ENCODE measurements around the gene DQX1. TPM values are rescaled to one million over a fixed set of nuclear protein-coding genes. Genes with fewer than 3 reads are reported as not detected.

DQX1 gene, protein sequence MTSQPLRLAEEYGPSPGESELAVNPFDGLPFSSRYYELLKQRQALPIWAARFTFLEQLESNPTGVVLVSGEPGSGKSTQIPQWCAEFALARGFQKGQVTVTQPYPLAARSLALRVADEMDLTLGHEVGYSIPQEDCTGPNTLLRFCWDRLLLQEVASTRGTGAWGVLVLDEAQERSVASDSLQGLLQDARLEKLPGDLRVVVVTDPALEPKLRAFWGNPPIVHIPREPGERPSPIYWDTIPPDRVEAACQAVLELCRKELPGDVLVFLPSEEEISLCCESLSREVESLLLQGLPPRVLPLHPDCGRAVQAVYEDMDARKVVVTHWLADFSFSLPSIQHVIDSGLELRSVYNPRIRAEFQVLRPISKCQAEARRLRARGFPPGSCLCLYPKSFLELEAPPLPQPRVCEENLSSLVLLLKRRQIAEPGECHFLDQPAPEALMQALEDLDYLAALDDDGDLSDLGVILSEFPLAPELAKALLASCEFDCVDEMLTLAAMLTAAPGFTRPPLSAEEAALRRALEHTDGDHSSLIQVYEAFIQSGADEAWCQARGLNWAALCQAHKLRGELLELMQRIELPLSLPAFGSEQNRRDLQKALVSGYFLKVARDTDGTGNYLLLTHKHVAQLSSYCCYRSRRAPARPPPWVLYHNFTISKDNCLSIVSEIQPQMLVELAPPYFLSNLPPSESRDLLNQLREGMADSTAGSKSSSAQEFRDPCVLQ
- total RNA-seq (not detected), polyA plus RNA-seq (not detected)
- long read RNA-seq, donor 1 = 0 reads
- long read RNA-seq, donor 2 = 0 reads
- long read RNA-seq, donor 3 = 0 reads
- long read RNA-seq, donor 4 = 0 reads

DNA sequence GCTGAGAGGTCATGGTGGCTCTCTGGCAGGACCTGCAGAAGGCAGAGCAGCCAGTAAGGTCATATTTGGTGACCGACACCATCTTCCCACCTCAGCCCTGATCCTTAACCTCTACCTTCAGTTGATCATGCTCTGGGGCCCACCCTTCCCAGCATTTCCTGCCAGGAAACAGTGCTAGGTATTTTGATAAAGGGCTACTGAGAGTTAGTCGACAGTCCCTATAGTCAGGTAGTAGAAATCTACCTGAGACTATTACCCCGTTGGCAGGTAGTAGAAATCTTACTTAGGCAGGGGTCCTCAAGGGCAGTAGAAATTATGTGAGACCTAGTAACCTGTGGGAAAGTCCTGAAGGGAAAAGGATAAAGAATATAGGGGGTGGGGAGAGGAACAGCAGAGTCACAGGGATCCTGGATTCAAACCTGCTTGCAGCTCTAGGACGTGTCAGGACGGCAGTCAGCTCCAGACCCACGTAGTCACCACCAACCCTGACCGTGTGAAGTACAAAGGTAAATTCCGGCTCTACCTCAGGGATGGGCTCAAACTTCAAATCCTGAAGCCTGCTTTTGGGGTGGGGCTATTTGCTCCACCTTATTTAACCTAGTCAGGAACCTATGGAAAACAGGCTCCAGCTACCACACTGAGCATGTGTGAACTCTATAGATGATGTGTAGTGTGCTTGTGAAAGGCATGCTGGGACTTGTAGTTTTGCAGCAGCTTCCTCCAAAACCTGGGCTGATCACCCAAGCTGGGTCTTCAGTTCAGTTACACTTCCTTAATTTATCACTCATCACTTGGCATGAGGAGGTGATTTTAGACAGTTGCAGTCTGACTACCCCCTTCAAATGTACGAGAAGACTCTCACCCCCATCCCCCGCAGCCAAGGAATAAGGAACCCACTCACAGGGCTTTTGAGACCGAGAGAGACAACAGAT lies at the start of gene DQX1:
TSS of gene DQX1 (minus strand) at position 515 of the 932 bp plus-strand sequence. CDS start at position 13, 502 bp downstream.
- Histone ChIP-seq H3K27me3 (ENCODE audit: control insufficient read depth, insufficient read depth) (no peaks in the 10 kb centered on the region), H3K27ac (ENCODE audit: low read length) (no peak within 1 kb of the TSS), H3K4me1 (ENCODE audit: control insufficient read depth, insufficient read depth, low read length) (no peaks in the 10 kb centered on the region), H3K9me3 (ENCODE audit: control insufficient read depth, low read length) (no peaks in the 10 kb centered on the region), H3K4me3 (ENCODE audit: low read length) (no peak within 1 kb of the TSS)
- 89% methylated on average over 11 of the region's 11 CpGs for WGBS
- ATAC-seq (no peak), DNase-seq (no peak)
- intact Hi-C loops (cut with DNase I) = no loop called here

DNA sequence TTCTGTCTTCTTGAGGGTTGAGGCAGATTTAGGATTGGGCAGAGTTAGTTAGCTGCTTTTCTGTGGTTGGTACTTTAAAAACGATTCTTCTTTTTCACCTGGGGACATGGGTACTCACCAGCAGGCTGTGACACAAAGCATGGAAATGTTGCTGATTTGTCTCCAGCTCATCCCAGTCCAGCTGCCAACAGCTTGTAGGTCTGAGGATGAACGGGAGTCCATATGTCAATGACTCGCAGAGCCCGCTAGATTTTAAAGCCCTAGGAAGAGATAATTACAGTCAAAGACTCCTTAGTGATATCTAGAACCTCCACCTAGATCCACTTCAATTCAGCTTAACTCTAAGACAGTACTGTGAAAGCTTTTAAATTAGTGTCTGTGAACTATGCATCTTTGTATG lies 49.3 kb upstream of the DQX1 start:
- ATAC-seq (no peak), DNase-seq (no peak)
- no peaks in the 10 kb centered on the region for H3K4me1 ChIP-seq (ENCODE audit: control insufficient read depth, insufficient read depth, low read length)
- no peak overlapping the region for H3K27ac ChIP-seq (ENCODE audit: low read length)
- 87% methylated on average over 4 of the region's 4 CpGs for WGBS
- H3K4me3 ChIP-seq (ENCODE audit: low read length) = no peak overlapping the region
- no peaks in the 10 kb centered on the region for H3K27me3 ChIP-seq (ENCODE audit: control insufficient read depth, insufficient read depth)
- intact Hi-C loops (cut with DNase I) = no loop called here
- no peaks in the 10 kb centered on the region for H3K9me3 ChIP-seq (ENCODE audit: control insufficient read depth, low read length)

DNA sequence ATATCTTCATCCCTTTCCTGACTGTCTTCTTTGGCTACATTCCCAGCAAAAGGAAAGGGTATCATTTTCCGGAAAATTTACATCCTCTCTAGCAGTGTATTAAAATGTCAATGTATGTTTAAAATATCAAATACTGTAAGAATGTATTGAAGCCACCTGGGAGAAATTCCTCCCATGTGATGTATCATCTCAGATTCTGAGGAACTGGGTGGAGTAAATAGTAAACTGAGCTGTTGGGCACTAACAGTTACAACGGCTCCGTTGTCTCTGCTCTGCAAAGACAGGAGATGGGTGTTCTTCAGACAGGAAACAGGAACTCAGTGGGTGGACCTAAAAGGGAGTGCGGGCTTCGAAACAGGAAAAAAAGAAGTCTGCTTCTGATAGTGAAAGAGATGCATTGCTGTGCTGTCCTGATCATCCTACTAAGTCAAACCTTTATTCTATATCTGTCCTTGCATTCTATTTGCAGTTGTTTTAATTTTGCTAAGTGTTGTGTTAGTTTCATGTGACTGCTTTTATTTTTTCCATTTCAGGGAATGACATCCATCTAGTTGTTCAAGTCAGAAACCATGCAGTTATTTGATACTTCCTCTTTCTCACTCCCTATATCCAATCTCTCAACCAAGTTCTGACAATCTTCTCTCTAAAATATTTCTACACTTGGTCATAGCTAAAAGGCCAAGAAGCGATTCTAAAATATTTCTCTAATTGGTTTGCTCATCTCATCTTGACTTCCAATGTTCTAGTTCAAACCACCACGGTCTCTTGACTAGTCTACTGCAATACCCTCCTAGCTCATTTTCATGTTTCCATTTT lies 47.9 kb upstream of the DQX1 start:
- no peak for DNase-seq
- Histone ChIP-seq H3K4me1 (ENCODE audit: control insufficient read depth, insufficient read depth, low read length) (no peaks in the 10 kb centered on the region), H3K4me3 (ENCODE audit: low read length) (no peak overlapping the region), H3K27ac (ENCODE audit: low read length) (no peak overlapping the region), H3K27me3 (ENCODE audit: control insufficient read depth, insufficient read depth) (no peaks in the 10 kb centered on the region), H3K9me3 (ENCODE audit: control insufficient read depth, low read length) (no peaks in the 10 kb centered on the region)
- WGBS = 42% methylated on average over 7 of the region's 7 CpGs
- peak; percentile 46 to 62 for ATAC-seq
- intact Hi-C loops (cut with DNase I) = no loop called here

DNA sequence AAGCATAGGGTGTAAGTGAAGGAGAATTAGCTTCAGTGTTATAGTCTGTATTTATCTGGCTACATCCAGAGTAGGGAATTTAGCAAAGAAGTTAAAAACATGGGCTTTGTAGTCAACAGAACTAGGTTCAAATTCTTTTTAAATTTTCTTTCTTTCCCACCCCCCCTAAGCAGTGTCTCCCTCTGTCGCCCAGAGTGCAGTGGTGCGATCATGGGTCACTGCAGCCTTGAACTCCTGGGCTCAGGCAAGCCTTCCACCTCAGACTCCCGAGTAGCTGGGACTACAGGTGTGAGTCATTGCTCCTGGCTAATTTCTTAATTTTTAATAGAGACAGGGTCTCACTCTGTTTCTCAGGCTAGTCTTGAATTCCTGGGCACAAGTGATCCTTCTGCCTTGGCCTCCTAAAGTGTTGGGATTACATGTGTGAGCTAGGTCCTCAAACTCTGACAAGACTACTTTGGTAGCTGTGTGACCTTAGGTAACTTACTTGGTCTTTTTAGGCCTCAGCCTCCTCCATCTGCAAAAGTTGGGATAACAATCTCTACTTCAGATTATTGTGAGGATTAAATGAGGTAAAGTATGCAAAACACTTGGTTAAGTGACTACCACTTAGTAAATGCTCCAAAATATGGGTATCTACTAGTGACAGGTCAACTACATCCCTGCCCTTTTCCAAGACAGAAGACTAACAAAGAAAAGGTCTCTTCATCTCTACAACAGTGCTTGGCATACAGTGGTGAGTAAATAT lies 46.3 kb upstream of the DQX1 start:
- no peaks in the 10 kb centered on the region for H3K27me3 ChIP-seq (ENCODE audit: control insufficient read depth, insufficient read depth)
- H3K9me3 ChIP-seq (ENCODE audit: control insufficient read depth, low read length) = no peaks in the 10 kb centered on the region
- no peak overlapping the region for H3K4me3 ChIP-seq (ENCODE audit: low read length)
- no peaks in the 10 kb centered on the region for H3K4me1 ChIP-seq (ENCODE audit: control insufficient read depth, insufficient read depth, low read length)
- ATAC-seq (no peak), DNase-seq (no peak)
- 81% methylated on average over 3 of the region's 3 CpGs for WGBS
- intact Hi-C loops (cut with DNase I) = no loop called here
- no peak overlapping the region for H3K27ac ChIP-seq (ENCODE audit: low read length)

DNA sequence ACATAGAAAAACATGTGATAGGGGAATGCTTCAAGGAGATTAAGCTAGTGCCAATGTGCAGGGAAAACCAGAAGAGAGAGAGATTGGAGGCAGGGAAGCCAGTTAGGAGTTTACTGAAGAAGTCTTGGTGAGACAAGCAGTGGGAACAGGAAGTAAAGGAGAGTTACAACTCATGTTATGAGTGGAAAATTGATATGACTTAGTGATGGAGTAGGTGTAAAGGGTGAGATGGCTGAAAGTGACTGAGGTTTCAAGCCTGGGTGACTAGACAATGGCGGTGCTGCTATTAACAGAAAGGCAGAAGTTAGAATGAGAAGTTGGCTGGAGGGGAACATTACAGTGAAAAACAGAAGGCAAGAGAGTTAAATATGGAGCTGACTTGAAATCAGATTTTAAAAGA lies 45.0 kb upstream of the DQX1 start:
- no peak overlapping the region for H3K27ac ChIP-seq (ENCODE audit: low read length)
- DNase-seq (no peak), ATAC-seq (no peak)
- intact Hi-C loops (cut with DNase I) = no loop called here
- WGBS = 83% methylated on average over 1 of the region's 1 CpG
- peaks cover 2% of the 10 kb centered on the region for H3K4me1 ChIP-seq (ENCODE audit: control insufficient read depth, insufficient read depth, low read length)
- no peaks in the 10 kb centered on the region for H3K9me3 ChIP-seq (ENCODE audit: control insufficient read depth, low read length)
- H3K27me3 ChIP-seq (ENCODE audit: control insufficient read depth, insufficient read depth) = no peaks in the 10 kb centered on the region
- H3K4me3 ChIP-seq (ENCODE audit: low read length) = no peak overlapping the region

DNA sequence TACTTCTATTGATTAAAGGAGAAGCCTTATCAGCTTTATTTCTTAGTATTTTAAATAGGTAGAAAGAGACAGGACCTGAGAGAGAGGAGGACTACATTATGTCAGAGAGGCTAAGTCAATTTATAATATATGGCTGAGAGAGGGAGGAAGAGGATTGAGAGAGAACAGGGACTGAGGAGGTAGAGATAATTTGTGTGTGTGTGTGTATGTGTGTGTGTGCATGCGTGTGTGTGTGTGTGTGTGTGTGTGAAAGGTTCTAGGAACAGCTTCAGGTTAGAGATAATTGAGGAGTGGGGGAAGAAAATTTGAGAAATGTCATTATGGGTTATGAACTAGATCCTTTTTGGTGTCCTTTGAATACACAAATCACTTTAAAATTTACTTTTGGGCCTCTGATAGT lies 43.7 kb upstream of the DQX1 start:
- 92% methylated on average over 1 of the region's 1 CpG for whole genome bisulfite sequencing
- no peak overlapping the region for H3K27ac ChIP-seq (ENCODE audit: low read length)
- H3K27me3 ChIP-seq (ENCODE audit: control insufficient read depth, insufficient read depth) = no peaks in the 10 kb centered on the region
- peaks cover 2% of the 10 kb centered on the region for H3K4me1 ChIP-seq (ENCODE audit: control insufficient read depth, insufficient read depth, low read length)
- DNase-seq (no peak), ATAC-seq (no peak)
- H3K4me3 ChIP-seq (ENCODE audit: low read length) = no peak overlapping the region
- no peaks in the 10 kb centered on the region for H3K9me3 ChIP-seq (ENCODE audit: control insufficient read depth, low read length)
- intact Hi-C loops (cut with DNase I) = no loop called here

DNA sequence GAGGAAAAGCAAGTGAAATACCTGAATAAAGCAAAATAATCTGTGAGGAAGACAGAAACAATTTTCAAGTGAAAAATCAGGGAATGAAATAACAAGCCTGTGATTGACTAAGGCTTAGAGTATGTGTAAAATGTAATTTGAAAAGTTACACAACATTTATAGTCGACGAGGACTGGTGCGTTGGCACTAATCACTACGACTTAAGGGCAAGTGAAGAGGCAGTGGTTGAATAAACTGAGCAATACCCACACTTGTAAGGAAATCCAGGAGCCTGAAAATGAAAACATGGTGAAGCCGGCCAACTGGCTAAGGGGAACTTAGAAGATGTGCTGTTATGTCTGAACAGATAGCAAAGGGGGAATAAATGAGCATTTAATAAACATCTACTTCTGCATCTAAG lies 41.9 kb upstream of the DQX1 start:
- intact Hi-C loops (cut with DNase I) = no loop called here
- Histone ChIP-seq H3K27me3 (ENCODE audit: control insufficient read depth, insufficient read depth) (no peaks in the 10 kb centered on the region), H3K4me3 (ENCODE audit: low read length) (no peak overlapping the region), H3K27ac (ENCODE audit: low read length) (no peak overlapping the region), H3K9me3 (ENCODE audit: control insufficient read depth, low read length) (no peaks in the 10 kb centered on the region), H3K4me1 (ENCODE audit: control insufficient read depth, insufficient read depth, low read length) (peaks cover 2% of the 10 kb centered on the region)
- DNase-seq = no peak
- no peak for ATAC-seq
- 84% methylated on average over 5 of the region's 5 CpGs for WGBS

DNA sequence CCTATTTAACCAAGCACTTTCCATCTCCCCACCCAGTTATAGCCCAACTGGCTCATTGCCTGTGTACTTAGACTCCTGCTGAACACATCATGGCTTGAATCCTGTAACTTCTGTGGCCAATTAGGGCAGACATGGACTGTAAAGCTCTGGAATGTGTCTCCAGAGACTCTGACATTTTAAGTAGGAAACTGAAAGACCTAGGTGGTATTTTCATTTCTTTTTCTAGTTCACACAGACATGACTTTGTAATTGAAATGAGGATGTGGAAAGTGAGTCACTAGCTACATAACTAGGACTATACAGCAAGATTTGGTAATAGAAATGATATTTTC lies 40.7 kb upstream of the DQX1 start:
- intact Hi-C loops (cut with DNase I) = no loop called here
- H3K4me3 ChIP-seq (ENCODE audit: low read length) = no peak overlapping the region
- H3K27me3 ChIP-seq (ENCODE audit: control insufficient read depth, insufficient read depth) = no peaks in the 10 kb centered on the region
- H3K27ac ChIP-seq (ENCODE audit: low read length) = no peak overlapping the region
- ATAC-seq = peak; percentile 51 to 75
- H3K4me1 ChIP-seq (ENCODE audit: control insufficient read depth, insufficient read depth, low read length) = peaks cover 2% of the 10 kb centered on the region
- DNase-seq = no peak
- H3K9me3 ChIP-seq (ENCODE audit: control insufficient read depth, low read length) = no peaks in the 10 kb centered on the region

DNA sequence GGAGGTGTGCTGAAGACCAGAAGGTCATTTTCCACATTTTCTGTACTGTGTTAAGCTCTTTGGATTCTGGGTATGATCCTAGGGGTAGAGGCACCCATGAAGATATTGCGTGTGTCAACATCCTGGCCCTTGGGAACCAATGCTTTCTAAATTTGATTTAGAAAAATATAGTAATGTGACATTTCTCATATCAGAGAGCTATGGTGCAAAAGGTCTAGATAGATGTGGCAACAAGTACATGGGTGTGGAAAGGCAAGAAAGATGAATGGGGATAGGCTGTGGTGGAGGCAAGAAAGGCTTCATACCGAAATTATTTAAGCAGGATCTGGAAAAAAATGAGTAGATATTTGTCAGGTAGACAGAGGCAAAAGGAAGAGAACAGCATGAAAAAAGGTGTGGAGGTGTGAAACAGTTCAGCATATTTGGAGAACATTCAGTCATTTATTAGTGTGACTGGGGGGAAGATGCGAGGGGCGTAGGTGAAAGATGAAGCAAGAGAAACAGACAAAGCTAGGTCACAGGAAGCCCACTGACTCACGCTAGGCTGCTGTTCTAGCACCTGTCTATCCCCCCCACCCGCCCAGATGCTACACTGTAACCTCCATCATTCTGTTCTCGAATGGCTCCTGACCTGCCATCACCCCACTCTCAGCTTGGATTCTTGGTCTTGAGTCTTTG lies 40.2 kb upstream of the DQX1 start:
- H3K4me3 ChIP-seq (ENCODE audit: low read length) = no peak overlapping the region
- intact Hi-C loops (cut with DNase I) = no loop called here
- WGBS = 73% methylated on average over 7 of the region's 7 CpGs
- H3K27me3 ChIP-seq (ENCODE audit: control insufficient read depth, insufficient read depth) = no peaks in the 10 kb centered on the region
- H3K27ac ChIP-seq (ENCODE audit: low read length) = no peak overlapping the region
- H3K4me1 ChIP-seq (ENCODE audit: control insufficient read depth, insufficient read depth, low read length) = peaks cover 2% of the 10 kb centered on the region
- ATAC-seq (no peak), DNase-seq (no peak)
- H3K9me3 ChIP-seq (ENCODE audit: control insufficient read depth, low read length) = no peaks in the 10 kb centered on the region

Data from right cardiac atrium (tissue), 5 donors.